SU-DHL-6 (cell line): ENCODE data around the gene CAMK4.
"Not testable (repeated sequence)": the region's sequence is repeated elsewhere in the genome, so short reads cannot be mapped to it uniquely, and the experiment has no call there.

Experiments used
- H2AFZ ChIP-seq: fragments of 200-600 bp; sonication (generic); 2 replicates; pipeline ENCODE4 v1.6.1; 2014; ENCODE audit warnings: low read depth, mild to moderate bottlenecking, moderate library complexity, mixed read lengths, antibody characterized with exemption, low read length; ENCODE audit not compliant: severe bottlenecking
- H3F3A ChIP-seq: fragments of 200-600 bp; shearing (Covaris generic); 2 replicates; pipeline ENCODE4 v1.6.0; 2016; ENCODE audit warnings: antibody characterized with exemption, mild to moderate bottlenecking; ENCODE audit not compliant: insufficient read depth
- H3K27ac ChIP-seq: fragments of 200-600 bp; sonication (generic); 2 replicates; pipeline ENCODE4 v1.5.1; 2016; ENCODE audit warnings: low read depth, mild to moderate bottlenecking, low read length, moderate library complexity, mixed read lengths
- H3K27me3 ChIP-seq: fragments of 200-600 bp; sonication (generic), shearing (Covaris generic); 2 replicates; pipeline ENCODE4 v1.6.0; 2014; ENCODE audit warnings: mild to moderate bottlenecking, low read length
- H3K36me3 ChIP-seq: fragments of 200-600 bp; sonication (generic); 2 replicates; pipeline ENCODE4 v1.6.1; 2014; ENCODE audit warnings: mild to moderate bottlenecking, low read length, mixed read lengths
- H3K4me2 ChIP-seq: fragments of 300-600, 200-600 bp; shearing (Covaris generic), sonication (generic); 2 replicates; pipeline ENCODE4 v1.6.0; 2014; ENCODE audit warnings: low read length, low read depth, mild to moderate bottlenecking; ENCODE audit not compliant: poor library complexity, severe bottlenecking
- H3K4me3 ChIP-seq: fragments of 200-600 bp; sonication (generic); 2 replicates; pipeline ENCODE4 v1.5.1; 2014; ENCODE audit warnings: antibody characterized with exemption, low read length, mild to moderate bottlenecking, mixed read lengths; ENCODE audit not compliant: insufficient read depth, poor library complexity, severe bottlenecking
- H3K79me2 ChIP-seq: fragments of 200-600 bp; sonication (generic); 2 replicates; pipeline ENCODE4 v1.6.1; 2014; ENCODE audit warnings: mild to moderate bottlenecking, low read length, moderate library complexity; ENCODE audit not compliant: insufficient read depth
- H3K9ac ChIP-seq: fragments of 200-600 bp; sonication (generic); 2 replicates; pipeline ENCODE4 v1.7.0; 2014; ENCODE audit warnings: mild to moderate bottlenecking, low read length
- H3K9me2 ChIP-seq: fragments of 200-600 bp; sonication (generic); replicated peaks from 2 replicates; pipeline ENCODE4 v1.6.1; 2014; ENCODE audit warnings: low read length; ENCODE audit not compliant: insufficient read depth
- H3K9me3 ChIP-seq: fragments of 200-600 bp; sonication (generic); 2 replicates; pipeline ENCODE4 v1.6.1; 2014; ENCODE audit warnings: low read length, mixed read lengths; ENCODE audit not compliant: insufficient read depth
- H4K20me1 ChIP-seq: fragments of 200-600 bp; sonication (generic); 2 replicates; pipeline ENCODE4 v1.6.1; 2014; ENCODE audit warnings: low read depth, mild to moderate bottlenecking, antibody characterized with exemption, low read length, moderate library complexity, mixed read lengths
- CTCF ChIP-seq: fragments of 200-600 bp; sonication (generic); IDR thresholded peaks from one replicate; pipeline ENCODE4 v1.5.1; 2017; ENCODE audit warnings: antibody characterized with exemption, mild to moderate bottlenecking, low read length, moderate library complexity; ENCODE audit not compliant: insufficient read depth, poor library complexity, severe bottlenecking
- EZH2phosphoT487 ChIP-seq: fragments of 200-600 bp; sonication (generic), shearing (Covaris generic); conservative IDR thresholded peaks from 2 replicates; pipeline ENCODE4 v1.6.1; 2018; ENCODE audit warnings: mild to moderate bottlenecking, antibody characterized with exemption, low read length, moderate library complexity, mixed read lengths

CAMK4 gene

GRCh38 chr5:111410067-111410466, 185.9 kb downstream of the CAMK4 start:
- H3K79me2 ChIP-seq, H4K20me1 ChIP-seq, H3K9me3 ChIP-seq, H3K9ac ChIP-seq, H3K36me3 ChIP-seq, H3K4me3 ChIP-seq, H3K9me2 ChIP-seq, H3K4me2 ChIP-seq, H3K27ac ChIP-seq, H3K27me3 ChIP-seq, H2AFZ ChIP-seq, H3F3A ChIP-seq: not testable (repeated sequence)

GRCh38 chr5:111411301-111411700, 187.1 kb downstream of the CAMK4 start:
- TF ChIP-seq EZH2phosphoT487 (no peak), CTCF (no peak)
- Histone ChIP-seq H3K27ac (no peak overlapping the region), H4K20me1 (no peaks in the 10 kb centered on the region), H3K36me3 (no peaks in the 10 kb centered on the region), H3K4me3 (no peak overlapping the region), H3K9me3 (no peaks in the 10 kb centered on the region), H3K79me2 (no peaks in the 10 kb centered on the region), H3F3A (no peaks in the 10 kb centered on the region), H2AFZ (no peak overlapping the region), H3K9ac (no peak overlapping the region), H3K27me3 (no peaks in the 10 kb centered on the region), H3K4me2 (no peak overlapping the region), H3K9me2 (no peaks in the 10 kb centered on the region)

DNA sequence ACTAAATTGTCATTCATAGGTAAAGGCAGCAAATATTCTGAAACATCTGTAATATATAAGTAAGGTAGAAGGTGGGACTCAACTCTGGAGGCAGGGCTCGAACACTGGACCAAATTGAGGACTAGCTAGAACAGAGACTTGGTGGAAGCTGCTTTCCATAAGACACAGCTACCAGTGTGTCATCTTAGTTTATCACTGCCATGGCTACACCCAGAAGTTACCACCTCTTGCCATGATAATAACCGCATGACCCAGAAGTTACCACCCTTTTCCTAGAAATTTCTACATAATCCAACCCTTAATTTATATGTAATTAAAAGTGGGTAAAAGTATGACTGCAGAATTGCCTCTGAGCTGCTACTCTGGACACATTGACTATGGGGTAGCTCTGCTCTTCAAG, 188.4 kb downstream of the CAMK4 start:
- no peak overlapping the region for H3K4me3 ChIP-seq
- no peak overlapping the region for H3K9ac ChIP-seq

DNA sequence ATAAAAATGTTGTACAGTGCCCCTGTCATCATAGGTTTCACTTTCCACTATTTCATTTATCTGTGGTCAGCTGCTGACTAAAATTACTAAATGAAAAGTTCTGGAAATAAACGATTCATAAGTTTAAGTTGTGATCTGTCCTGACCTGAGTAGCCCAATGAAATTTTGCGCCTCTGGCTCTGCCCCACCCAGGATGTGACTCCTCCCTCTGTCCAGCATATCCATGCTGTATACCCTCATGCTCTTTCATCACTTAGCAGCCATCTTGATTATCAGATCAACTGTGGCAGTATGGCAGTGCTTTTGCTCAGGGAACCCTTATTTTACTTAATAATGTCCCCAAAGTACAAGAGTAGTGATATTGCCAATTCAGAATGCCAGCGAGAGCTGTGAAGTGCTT, 190.9 kb downstream of the CAMK4 start:
- Histone ChIP-seq H3K27ac (no peak overlapping the region), H2AFZ (no peak overlapping the region), H3K4me3 (no peak overlapping the region), H3K27me3 (no peaks in the 10 kb centered on the region), H3K79me2 (no peaks in the 10 kb centered on the region), H4K20me1 (no peaks in the 10 kb centered on the region), H3K9me3 (no peaks in the 10 kb centered on the region), H3F3A (no peaks in the 10 kb centered on the region), H3K4me2 (no peak overlapping the region), H3K9me2 (no peaks in the 10 kb centered on the region), H3K9ac (no peak overlapping the region), H3K36me3 (no peaks in the 10 kb centered on the region)
- TF ChIP-seq CTCF (no peak), EZH2phosphoT487 (no peak)

More for the DNA sequence above, 188.4 kb downstream of the CAMK4 start:
- Histone ChIP-seq H3K79me2 (no peaks in the 10 kb centered on the region), H4K20me1 (no peaks in the 10 kb centered on the region), H3F3A (no peaks in the 10 kb centered on the region), H3K27me3 (no peaks in the 10 kb centered on the region), H3K4me2 (no peak overlapping the region), H3K9me2 (no peaks in the 10 kb centered on the region), H3K36me3 (no peaks in the 10 kb centered on the region), H3K9me3 (no peaks in the 10 kb centered on the region), H3K27ac (no peak overlapping the region), H2AFZ (no peak overlapping the region)
- TF ChIP-seq CTCF (no peak), EZH2phosphoT487 (no peak)
